Activated gamma-delta T cell (primary cell): ENCODE measurements around the gene TCF7L1.
"Not testable (repeated sequence)": the region's sequence is repeated elsewhere in the genome, so short reads cannot be mapped to it uniquely, and the experiment has no call there.

Experiments
- DNase-seq: peaks from one replicate; lab custom pipeline; 2025; lab: John Stamatoyannopoulos, UW

TCF7L1 gene

GRCh38 chr2:85131116-85131515 lies 2.1 kb upstream of the TCF7L1 start:
- no peak for DNase-seq

- DNase-seq, result no peak
Observed at GRCh38 chr2:85132397-85132796, 795 bp upstream of the TCF7L1 start.

GRCh38 chr2:85133751-85134254 lies 611 bp downstream of the TCF7L1 start:
- no peak for DNase-seq

DNA sequence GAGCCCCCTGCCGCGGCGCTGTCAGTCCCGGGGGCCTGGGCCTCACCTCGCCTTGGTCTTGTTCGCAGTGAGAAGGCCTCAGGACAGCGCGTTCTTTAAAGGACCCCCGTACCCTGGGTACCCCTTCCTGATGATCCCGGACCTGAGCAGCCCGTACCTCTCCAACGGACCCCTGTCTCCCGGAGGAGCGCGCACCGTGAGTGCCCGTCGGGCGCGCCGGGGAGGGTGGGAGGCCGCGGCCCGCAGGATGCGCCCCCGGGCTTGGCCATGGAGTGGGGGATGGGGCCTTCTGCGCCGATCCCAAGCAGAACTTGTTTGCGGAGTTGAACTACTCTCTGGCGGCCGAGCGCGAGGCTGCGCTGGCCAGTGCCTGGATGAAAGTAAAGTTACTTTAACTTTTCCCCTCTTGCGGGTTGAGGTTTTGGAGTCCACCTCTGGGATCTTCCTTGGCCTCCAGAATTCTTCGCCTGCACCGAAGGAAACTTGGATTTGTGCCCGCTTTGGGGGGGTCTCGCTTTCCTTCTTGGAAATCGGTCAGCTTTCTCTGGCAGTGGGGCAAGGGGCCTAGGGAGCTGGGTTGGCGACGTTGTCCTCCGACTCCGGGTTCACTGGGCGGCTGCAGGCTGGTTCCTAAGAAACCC lies 1.2 kb downstream of the TCF7L1 start:
- no peak for DNase-seq

GRCh38 chr2:85134896-85135659 lies 1.9 kb downstream of the TCF7L1 start:
- DNase-seq, result no peak

DNA sequence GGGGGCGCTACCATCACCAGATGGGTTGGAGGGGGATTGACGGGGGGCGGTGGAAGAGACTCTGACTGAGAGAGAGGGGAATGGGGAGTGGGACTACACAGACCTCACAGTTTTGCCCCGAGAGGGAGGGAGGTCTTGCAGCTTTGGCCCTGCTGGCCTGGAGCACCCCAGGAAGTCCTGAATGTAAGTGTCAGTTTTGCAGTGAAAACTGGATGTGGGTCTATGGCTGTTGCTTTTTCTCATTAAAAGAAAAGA lies 2.4 kb downstream of the TCF7L1 start:
- DNase-seq, result no peak

DNA sequence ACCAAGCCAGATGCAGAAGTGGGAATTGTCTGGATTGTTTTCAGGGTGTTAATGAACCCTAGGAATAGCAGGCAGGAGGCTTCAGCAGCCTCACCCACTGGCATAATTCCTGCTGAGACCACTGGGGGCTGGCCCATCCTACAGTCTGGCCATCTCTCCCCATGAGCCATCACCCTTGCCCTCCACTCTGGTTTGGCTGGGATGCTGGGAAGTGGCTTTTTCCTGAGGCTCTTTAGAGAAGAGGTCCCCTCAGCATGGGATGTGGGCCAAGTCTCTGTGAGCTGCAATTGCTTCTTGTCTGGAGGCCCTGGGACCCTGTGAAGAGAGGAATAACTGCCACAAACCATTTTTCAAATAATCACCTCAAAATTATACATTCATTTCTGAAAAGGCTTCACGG lies 4.0 kb downstream of the TCF7L1 start:
- DNase-seq, result no peak

DNA sequence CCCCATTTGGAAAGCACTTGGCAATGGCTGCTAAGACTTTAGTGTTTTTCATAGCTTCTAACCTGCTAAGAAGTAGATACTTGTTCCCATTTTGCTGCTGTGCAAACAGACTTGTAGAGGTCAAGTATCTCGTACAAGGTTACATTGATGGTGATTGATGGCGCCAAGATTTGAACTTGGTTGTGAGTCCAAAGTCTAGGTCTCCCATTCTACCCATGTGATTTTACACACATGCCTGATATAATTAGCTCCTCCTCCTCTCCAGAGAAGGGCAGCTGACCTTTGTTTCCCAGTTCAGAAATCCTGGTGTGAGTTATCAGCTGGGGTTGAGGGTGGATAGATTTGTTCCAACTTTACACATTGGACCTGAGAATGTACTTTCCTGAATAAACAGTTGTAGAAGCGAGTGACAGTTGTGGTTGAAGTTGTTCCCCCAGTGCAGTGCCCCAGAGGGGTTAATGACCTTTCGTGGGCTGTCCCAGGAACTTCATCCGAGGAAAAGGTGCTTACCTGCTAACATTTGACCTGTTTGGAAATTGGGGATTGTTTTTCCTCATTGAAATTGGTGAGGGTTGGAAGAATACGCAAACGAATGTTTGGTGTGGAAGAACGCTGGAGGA lies 10.4 kb downstream of the TCF7L1 start:
- DNase-seq, result no peak

GRCh38 chr2:85145116-85145820 lies 12.1 kb downstream of the TCF7L1 start:
- DNase-seq, result no peak

DNA sequence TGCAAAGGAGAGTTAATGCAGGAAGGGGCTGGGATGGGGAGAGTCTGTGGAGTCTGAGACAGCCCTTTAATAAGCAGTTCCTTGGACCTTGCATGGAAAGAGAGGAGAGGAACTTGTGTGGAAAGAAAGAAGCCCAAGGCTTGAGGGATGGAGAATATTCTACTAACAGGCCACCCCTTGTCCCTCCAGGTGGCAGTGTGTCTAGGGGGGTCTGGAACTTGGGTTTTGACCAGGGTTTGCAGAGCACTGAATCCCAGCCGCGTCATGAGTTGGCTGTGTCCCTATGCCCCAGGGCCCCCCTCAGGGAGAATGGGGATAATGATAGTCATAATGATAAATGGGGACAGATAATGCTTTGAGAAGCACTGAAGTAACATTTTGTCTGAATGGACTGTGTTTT lies 15.0 kb downstream of the TCF7L1 start:
- no peak for DNase-seq

GRCh38 chr2:85151026-85151425 lies 17.8 kb downstream of the TCF7L1 start:
- no peak for DNase-seq

GRCh38 chr2:85152895-85153294 lies 19.7 kb downstream of the TCF7L1 start:
- no peak for DNase-seq

- DNase-seq, result no peak
Observed at GRCh38 chr2:85154048-85154753, 21.0 kb downstream of the TCF7L1 start.

GRCh38 chr2:85155082-85155481 lies 21.9 kb downstream of the TCF7L1 start:
- not testable (repeated sequence) for DNase-seq

GRCh38 chr2:85156153-85156552 lies 23.0 kb downstream of the TCF7L1 start:
- DNase-seq, result no peak

DNA sequence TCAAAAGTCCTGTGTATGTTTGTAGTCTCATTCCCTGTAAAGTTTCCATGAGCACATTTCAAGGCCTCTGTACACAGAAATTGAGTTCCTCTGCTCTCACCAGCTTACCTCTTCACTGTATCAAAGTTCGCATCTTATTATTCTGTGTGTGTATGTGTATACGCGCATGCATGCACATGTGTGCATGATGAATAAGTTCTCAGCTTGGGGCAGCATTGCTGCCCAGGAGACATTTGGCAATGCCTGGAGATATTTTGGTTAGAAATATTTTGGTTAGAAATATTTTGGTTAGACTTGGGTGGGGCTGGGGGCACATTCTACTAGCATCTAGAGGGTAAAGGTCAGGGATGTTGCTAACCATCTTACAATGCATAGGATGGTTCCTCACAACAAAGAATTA lies 23.4 kb downstream of the TCF7L1 start:
- no peak for DNase-seq

- no peak for DNase-seq
Observed at GRCh38 chr2:85157345-85157744, 24.2 kb downstream of the TCF7L1 start.

GRCh38 chr2:85158559-85159273 lies 25.5 kb downstream of the TCF7L1 start:
- DNase-seq, result no peak

- no peak for DNase-seq
Observed at GRCh38 chr2:85159589-85159988, 26.4 kb downstream of the TCF7L1 start.

GRCh38 chr2:85160966-85161960 lies 28.1 kb downstream of the TCF7L1 start:
- no peak for DNase-seq
